ENCODE measurements around the gene GPX6. TPM values are rescaled to one million over a fixed set of nuclear protein-coding genes. Genes with fewer than 3 reads are reported as not detected.
"Not testable (repeated sequence)": the region's sequence is repeated elsewhere in the genome, so short reads cannot be mapped to it uniquely, and the experiment has no call there.

GPX6 gene
- polyA plus RNA-seq, 5 donors = 0.89 to 2.3 (median 1.2) TPM

DNA sequence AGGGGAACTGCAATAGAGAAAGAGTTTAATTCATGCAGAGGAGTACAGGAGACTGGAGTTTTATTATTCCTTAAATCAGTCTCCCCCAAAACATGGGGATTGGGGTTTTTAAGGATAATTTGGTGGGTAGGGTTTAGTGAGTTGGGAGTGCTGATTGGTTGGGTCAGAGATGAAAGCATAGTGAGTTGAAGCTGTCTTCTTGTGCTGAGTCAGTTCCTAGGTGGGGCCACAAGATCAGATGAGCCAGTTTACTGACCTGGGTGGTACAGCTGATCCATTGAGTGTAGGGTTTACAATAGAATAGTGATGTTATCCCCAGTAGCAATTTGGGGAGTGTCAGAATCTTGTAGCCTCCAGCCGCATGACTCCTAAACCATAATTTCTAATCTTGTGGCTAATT lies 29.1 kb downstream of the GPX6 start:
- no peak for DNase-seq

DNA sequence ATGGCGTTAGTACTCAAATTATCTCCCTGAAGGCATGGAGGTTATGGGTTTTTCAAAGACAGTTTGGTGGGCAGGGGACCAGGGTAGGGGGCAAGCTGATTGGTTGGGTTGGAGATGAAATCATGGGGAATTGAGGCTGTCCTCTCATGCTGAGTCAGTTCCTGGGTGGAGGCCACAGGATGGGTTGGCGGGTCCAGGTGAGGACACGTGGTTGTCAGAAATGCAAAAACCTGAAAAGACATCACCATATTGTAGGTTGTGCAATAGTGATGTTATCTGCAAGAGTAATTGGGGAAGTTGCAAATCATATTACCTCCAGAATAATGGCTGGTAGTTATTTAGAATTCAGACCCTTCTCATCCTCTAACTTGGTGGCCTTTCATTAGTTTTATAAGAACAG lies 30.1 kb downstream of the GPX6 start:
- no peak for DNase-seq

DNA sequence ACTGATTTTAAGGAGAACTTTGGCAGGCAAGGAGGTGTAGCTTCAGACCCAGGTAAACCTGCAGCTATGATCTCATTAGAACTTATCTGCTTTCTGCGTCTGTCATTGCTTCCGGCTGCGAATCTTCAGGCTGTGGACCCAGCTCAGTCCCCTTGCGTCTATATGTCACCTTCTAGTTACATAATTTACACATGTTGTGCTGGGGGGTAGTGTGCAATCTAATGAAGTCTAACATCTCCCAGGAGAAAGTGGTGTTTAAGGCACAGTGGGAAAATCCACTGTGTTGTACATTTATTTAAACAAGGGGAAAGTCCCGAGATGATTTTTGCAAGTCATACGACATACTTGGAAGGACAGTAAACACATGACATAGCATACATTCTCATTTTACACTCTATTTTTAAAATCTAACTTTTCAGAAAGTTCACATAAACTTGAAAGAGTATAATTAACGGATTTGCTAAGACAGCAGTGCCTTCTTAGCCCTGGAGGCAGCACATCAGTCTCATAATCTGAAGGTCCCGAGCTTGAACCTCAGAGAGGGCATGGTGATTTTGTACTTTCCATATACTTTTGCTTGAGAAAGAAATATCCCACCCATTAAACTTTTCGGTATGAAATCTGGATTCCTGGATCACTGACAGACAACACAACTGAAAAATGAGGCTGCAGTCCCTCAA lies 35.2 kb downstream of the GPX6 start:
- no peak for DNase-seq

DNA sequence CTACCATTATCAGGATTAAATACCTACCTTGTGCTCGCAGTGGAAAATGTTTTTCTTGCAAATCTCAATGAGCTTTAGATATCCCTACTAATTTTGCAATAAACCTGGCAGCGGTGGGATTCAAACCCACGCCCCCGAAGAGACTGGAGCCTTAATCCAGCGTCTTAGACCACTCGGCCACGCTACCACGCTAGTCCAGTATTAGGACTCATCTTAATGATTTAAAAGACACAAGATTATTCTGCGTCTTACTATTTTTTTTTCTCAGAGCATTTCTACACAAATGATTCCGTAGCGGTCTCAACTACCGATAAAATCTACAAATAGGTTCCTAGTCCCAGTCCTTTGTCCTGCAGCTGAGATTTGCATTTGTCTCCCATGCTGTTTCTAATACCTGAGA lies 37.1 kb downstream of the GPX6 start:
- no peak for DNase-seq

DNA sequence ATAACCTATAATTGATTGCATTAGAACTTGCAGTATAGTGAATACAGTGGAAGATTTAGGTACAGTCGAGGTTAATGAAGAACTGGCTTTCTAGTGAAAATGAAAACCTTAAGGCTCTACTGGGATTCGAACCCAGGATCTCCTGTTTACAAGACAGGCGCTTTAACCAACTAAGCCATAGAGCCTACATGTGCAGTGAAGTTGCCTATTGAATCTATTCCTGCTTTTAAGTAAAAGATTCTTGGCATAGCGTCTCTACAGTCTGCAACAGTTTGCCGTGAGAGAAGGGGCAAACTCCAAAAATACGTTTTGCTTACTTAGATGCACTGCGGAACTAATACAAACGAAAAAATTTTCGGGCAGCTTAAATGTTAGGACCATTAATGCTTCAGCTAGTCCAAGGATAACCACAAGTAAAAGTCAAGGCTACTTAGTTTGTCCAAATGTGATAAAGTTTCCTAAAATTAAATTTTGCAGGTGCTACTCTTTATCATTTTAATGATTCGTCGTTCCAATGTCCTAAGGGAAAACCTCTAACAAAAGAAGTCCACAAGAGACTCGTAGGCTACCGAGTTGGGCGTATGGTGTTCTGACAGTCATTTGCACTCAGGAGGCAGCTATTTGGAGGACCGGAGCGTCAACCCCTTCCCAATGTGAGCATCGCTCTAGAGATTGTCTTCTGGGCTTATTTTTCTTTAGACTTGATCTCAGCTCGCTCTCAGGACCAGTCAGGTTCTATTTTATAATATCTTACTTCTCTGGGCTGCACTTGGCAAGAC lies 41.0 kb downstream of the GPX6 start:
- DNase-seq = peak; percentile 28 to 57

- not testable (repeated sequence) for DNase-seq
Observed at GRCh38 chr6:28469153-28469745, 46.3 kb downstream of the GPX6 start.

- DNase-seq = no peak
Observed at GRCh38 chr6:28468056-28468455, 47.5 kb downstream of the GPX6 start.

DNA sequence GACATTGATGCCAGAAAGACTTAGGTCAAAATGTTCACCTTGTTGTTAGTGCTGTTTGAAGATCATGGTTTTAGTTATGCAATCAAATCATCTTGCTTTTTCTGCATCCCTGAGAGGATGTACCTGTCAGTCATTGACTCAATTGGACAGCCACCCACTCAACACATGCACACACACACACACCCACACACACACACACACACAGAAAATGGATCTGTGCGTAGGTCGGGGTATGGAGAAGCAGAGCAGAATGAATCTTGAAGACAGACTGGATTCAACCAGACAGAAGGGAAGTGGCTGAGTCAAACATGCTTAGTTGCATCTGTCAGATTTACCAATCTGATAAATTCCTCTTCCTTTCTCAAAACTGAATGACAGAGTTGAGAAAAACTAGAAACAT lies 53.2 kb downstream of the GPX6 start:
- DNase-seq = no peak

GRCh38 chr6:28458568-28458967 lies 57.0 kb downstream of the GPX6 start:
- DNase-seq = no peak

Other genes starting within 250 kb of the GPX6 start
- 10 to 100 TPM; 28.2 to 54.7 (median 52.3) TPM for gene ZSCAN26, start 248.7 kb downstream of the GPX6 start, polyA plus RNA-seq (ENCODE audit: insufficient read depth in 1 of 5, insufficient read length in 5 of 5, low replicate concordance in 1 of 5)
- gene PGBD1, start 234.2 kb downstream of the GPX6 start, polyA plus RNA-seq (ENCODE audit: insufficient read depth in 1 of 5, insufficient read length in 5 of 5, low replicate concordance in 1 of 5) = 10 to 100 TPM; 11.8 to 14.1 (median 13.4) TPM
- gene ZSCAN31, start 179.6 kb downstream of the GPX6 start, polyA plus RNA-seq (ENCODE audit: insufficient read depth in 1 of 5, insufficient read length in 5 of 5, low replicate concordance in 1 of 5) = 10 to 100 TPM in 3 of 5 donors, 1 to 10 TPM in 2; 9.3 to 12.7 (median 10.4) TPM
- gene ZKSCAN3, start 165.8 kb downstream of the GPX6 start, polyA plus RNA-seq (ENCODE audit: insufficient read depth in 1 of 5, insufficient read length in 5 of 5, low replicate concordance in 1 of 5) = 10 to 100 TPM in 4 of 5 donors, 1 to 10 TPM in 1; 8.1 to 17.7 (median 14.8) TPM
- gene ZSCAN12, start 116.0 kb downstream of the GPX6 start, polyA plus RNA-seq (ENCODE audit: insufficient read depth in 1 of 5, insufficient read length in 5 of 5, low replicate concordance in 1 of 5) = 10 to 100 TPM; 10.4 to 20.6 (median 18.4) TPM
- gene ZSCAN23, start 72.3 kb downstream of the GPX6 start, polyA plus RNA-seq (ENCODE audit: insufficient read depth in 1 of 5, insufficient read length in 5 of 5, low replicate concordance in 1 of 5) = 10 to 100 TPM in 4 of 5 donors, 1 to 10 TPM in 1; 8.3 to 26.5 (median 19.3) TPM
- gene GPX5, start 10.1 kb upstream of the GPX6 start, polyA plus RNA-seq (ENCODE audit: insufficient read depth in 1 of 5, insufficient read length in 5 of 5, low replicate concordance in 1 of 5) = under 1 TPM; 0.05 to 0.36 (median 0.23) TPM

All from right lung (tissue), 5 donors.